GM23338 (cell line): ENCODE measurements around the gene SCG5. TPM values are rescaled to one million over a fixed set of nuclear protein-coding genes. Genes with fewer than 3 reads are reported as not detected.

Experiments used
- EZH2phosphoT487 ChIP-seq: fragments of 200-600 bp; sonication (generic); IDR thresholded peaks from one replicate; pipeline ENCODE4 v1.8.1; 2018; ENCODE audit warnings: antibody characterized with exemption; ENCODE audit not compliant: unreplicated experiment
- JUNB ChIP-seq: IDR thresholded peaks from one replicate; pipeline ENCODE4 v1.6.1; 2016; ENCODE audit warnings: antibody characterized with exemption; ENCODE audit not compliant: unreplicated experiment
- STAT1 ChIP-seq: IDR thresholded peaks from one replicate; pipeline ENCODE4 v1.6.1; 2016; ENCODE audit warnings: antibody characterized with exemption; ENCODE audit not compliant: unreplicated experiment
- ZNF114 ChIP-seq: fragments of 250-450 bp; sonication (Bioruptor Pico); IDR thresholded peaks from 2 replicates; pipeline ENCODE4 v1.5.0; 2020; ENCODE audit warnings: mild to moderate bottlenecking, moderate library complexity
- polyA plus RNA-seq: library from polyadenylated mRNA; unstranded; fragments of >200 nt; fragmentation: Nextera tagmentation; extraction: Ambion mirVana; gene quantifications from 2 replicates; pipeline ENCODE4 v1.2.1, GENCODE V29; 2016
- total RNA-seq: library from RNA; depleted of rRNA; stranded (reverse); fragments of >200 nt; shearing (Covaris generic); gene quantifications from 2 replicates; pipeline ENCODE4 v1.2.3, GENCODE V29; 2014
- TF ChIP-seq, protein P1 (sequence below): fragments of 250-450 bp; sonication (Bioruptor Pico); IDR thresholded peaks from 2 replicates; pipeline ENCODE4 v1.5.0; 2020; ENCODE audit warnings: mild to moderate bottlenecking, moderate library complexity
- TF ChIP-seq, protein P2 (sequence below): IDR thresholded peaks from 2 replicates; pipeline ENCODE4 v1.6.1; 2016; ENCODE audit warnings: antibody characterized with exemption
- TF ChIP-seq, protein P3 (sequence below): IDR thresholded peaks from one replicate; pipeline ENCODE4 v1.6.1; 2018; ENCODE audit warnings: antibody characterized with exemption; ENCODE audit not compliant: unreplicated experiment

The SCG5 gene
- total and polyA plus RNA-seq, 2 experiments from 2014 or later = 48.1 to 73.3 TPM

DNA sequence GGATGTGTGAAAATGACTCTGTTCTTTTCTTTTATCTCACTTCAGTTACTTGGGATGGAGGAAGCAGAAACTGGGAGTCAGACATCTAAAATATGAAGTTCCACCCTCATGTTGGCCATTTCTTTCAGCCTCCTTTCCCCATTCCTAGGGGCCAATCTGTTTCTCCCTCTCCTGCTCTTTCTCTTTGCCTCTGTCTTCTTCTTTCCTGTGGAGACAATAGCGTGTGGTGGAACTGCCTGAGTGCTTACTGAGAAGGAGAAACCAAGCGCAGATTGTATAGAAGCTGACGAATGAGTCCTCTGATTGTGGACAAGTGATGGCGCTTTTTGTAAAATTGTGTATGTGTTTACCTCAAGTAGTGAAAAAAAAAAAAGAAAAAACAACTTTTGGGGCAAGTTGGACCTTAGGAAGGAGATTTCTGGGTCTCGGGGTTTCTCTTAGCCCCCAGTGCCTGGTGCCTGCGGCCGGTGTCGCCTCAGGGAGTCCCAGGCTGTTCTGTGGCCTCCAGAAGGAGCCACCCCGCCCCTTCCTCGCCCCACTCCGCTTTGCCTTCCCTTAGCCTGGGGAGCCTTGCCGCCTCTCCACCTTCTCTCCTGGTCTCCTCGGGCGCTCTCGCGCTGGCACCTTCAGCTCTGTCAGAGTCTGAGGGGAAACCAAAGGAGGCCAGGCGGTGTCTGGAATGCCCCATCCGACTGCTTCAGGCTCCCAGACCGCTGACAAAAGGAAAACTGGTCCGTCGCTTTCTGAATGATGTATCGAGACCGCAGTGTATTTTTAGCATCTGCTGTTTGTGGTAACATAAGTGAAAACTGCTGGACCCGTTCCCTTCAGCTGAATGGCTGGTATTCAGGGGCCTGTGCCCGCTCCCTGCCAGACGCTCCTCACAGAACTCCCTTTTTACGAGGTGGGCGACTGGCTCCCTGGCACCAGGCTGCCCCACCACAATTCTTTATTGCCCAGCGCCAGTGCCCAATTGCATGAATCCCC, 30.1 kb downstream of the SCG5 start (continued):
- TF ChIP-seq, protein P1, sequence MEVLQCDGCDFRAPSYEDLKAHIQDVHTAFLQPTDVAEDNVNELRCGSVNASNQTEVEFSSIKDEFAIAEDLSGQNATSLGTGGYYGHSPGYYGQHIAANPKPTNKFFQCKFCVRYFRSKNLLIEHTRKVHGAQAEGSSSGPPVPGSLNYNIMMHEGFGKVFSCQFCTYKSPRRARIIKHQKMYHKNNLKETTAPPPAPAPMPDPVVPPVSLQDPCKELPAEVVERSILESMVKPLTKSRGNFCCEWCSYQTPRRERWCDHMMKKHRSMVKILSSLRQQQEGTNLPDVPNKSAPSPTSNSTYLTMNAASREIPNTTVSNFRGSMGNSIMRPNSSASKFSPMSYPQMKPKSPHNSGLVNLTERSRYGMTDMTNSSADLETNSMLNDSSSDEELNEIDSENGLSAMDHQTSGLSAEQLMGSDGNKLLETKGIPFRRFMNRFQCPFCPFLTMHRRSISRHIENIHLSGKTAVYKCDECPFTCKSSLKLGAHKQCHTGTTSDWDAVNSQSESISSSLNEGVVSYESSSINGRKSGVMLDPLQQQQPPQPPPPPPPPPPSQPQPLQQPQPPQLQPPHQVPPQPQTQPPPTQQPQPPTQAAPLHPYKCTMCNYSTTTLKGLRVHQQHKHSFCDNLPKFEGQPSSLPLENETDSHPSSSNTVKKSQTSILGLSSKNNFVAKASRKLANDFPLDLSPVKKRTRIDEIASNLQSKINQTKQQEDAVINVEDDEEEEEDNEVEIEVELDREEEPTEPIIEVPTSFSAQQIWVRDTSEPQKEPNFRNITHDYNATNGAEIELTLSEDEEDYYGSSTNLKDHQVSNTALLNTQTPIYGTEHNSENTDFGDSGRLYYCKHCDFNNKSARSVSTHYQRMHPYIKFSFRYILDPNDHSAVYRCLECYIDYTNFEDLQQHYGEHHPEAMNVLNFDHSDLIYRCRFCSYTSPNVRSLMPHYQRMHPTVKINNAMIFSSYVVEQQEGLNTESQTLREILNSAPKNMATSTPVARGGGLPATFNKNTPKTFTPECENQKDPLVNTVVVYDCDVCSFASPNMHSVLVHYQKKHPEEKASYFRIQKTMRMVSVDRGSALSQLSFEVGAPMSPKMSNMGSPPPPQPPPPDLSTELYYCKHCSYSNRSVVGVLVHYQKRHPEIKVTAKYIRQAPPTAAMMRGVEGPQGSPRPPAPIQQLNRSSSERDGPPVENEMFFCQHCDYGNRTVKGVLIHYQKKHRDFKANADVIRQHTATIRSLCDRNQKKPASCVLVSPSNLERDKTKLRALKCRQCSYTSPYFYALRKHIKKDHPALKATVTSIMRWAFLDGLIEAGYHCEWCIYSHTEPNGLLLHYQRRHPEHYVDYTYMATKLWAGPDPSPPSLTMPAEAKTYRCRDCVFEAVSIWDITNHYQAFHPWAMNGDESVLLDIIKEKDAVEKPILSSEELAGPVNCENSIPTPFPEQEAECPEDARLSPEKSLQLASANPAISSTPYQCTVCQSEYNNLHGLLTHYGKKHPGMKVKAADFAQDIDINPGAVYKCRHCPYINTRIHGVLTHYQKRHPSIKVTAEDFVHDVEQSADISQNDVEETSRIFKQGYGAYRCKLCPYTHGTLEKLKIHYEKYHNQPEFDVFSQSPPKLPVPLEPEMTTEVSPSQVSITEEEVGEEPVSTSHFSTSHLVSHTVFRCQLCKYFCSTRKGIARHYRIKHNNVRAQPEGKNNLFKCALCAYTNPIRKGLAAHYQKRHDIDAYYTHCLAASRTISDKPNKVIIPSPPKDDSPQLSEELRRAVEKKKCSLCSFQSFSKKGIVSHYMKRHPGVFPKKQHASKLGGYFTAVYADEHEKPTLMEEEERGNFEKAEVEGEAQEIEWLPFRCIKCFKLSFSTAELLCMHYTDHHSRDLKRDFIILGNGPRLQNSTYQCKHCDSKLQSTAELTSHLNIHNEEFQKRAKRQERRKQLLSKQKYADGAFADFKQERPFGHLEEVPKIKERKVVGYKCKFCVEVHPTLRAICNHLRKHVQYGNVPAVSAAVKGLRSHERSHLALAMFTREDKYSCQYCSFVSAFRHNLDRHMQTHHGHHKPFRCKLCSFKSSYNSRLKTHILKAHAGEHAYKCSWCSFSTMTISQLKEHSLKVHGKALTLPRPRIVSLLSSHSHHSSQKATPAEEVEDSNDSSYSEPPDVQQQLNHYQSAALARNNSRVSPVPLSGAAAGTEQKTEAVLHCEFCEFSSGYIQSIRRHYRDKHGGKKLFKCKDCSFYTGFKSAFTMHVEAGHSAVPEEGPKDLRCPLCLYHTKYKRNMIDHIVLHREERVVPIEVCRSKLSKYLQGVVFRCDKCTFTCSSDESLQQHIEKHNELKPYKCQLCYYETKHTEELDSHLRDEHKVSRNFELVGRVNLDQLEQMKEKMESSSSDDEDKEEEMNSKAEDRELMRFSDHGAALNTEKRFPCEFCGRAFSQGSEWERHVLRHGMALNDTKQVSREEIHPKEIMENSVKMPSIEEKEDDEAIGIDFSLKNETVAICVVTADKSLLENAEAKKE = no peak
- TF ChIP-seq JUNB = no peak
- TF ChIP-seq, protein P2, sequence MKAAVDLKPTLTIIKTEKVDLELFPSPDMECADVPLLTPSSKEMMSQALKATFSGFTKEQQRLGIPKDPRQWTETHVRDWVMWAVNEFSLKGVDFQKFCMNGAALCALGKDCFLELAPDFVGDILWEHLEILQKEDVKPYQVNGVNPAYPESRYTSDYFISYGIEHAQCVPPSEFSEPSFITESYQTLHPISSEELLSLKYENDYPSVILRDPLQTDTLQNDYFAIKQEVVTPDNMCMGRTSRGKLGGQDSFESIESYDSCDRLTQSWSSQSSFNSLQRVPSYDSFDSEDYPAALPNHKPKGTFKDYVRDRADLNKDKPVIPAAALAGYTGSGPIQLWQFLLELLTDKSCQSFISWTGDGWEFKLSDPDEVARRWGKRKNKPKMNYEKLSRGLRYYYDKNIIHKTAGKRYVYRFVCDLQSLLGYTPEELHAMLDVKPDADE = no peak
- TF ChIP-seq, protein P3, sequence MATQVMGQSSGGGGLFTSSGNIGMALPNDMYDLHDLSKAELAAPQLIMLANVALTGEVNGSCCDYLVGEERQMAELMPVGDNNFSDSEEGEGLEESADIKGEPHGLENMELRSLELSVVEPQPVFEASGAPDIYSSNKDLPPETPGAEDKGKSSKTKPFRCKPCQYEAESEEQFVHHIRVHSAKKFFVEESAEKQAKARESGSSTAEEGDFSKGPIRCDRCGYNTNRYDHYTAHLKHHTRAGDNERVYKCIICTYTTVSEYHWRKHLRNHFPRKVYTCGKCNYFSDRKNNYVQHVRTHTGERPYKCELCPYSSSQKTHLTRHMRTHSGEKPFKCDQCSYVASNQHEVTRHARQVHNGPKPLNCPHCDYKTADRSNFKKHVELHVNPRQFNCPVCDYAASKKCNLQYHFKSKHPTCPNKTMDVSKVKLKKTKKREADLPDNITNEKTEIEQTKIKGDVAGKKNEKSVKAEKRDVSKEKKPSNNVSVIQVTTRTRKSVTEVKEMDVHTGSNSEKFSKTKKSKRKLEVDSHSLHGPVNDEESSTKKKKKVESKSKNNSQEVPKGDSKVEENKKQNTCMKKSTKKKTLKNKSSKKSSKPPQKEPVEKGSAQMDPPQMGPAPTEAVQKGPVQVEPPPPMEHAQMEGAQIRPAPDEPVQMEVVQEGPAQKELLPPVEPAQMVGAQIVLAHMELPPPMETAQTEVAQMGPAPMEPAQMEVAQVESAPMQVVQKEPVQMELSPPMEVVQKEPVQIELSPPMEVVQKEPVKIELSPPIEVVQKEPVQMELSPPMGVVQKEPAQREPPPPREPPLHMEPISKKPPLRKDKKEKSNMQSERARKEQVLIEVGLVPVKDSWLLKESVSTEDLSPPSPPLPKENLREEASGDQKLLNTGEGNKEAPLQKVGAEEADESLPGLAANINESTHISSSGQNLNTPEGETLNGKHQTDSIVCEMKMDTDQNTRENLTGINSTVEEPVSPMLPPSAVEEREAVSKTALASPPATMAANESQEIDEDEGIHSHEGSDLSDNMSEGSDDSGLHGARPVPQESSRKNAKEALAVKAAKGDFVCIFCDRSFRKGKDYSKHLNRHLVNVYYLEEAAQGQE = no peak
- no peak for TF ChIP-seq EZH2phosphoT487
- no peak for TF ChIP-seq STAT1
- TF ChIP-seq ZNF114 (CRISPR knock-in tag) = no peak
